NB4 (cell line): ENCODE results near the gene GRIK4.

Experiments
- DNase-seq: peaks from one replicate; pipeline ENCODE4 v3.0.0; 2010; ENCODE audit warnings: low read depth
- H3K4me3 ChIP-seq: one replicate; pipeline ENCODE4 v1.5.1; 2011; ENCODE audit warnings: mild to moderate bottlenecking, low read depth, low read length, moderate library complexity
- CTCF ChIP-seq: IDR thresholded peaks from one replicate; pipeline ENCODE4 v1.5.1; 2012; ENCODE audit warnings: low read depth, low read length
- MYC ChIP-seq: IDR thresholded peaks from 2 replicates; pipeline ENCODE4 v1.6.1; 2011; ENCODE audit warnings: low read depth, low read length
- POLR2A ChIP-seq: IDR thresholded peaks from 2 replicates; pipeline ENCODE4 v1.6.1; 2011; ENCODE audit warnings: mild to moderate bottlenecking; ENCODE audit not compliant: insufficient read length; ENCODE audit errors: extremely low read depth
- TF ChIP-seq, protein P1 (sequence below): IDR thresholded peaks from 2 replicates; pipeline ENCODE4 v1.6.1; 2011; ENCODE audit warnings: low read depth, low read length

Gene GRIK4

GRCh38 chr11:120522021-120522420 is 10.5 kb downstream of the GRIK4 start:
- no peak for TF ChIP-seq POLR2A
- no peak for TF ChIP-seq CTCF
- TF ChIP-seq, protein P1, sequence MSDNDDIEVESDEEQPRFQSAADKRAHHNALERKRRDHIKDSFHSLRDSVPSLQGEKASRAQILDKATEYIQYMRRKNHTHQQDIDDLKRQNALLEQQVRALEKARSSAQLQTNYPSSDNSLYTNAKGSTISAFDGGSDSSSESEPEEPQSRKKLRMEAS: no peak
- no peak for TF ChIP-seq MYC
- H3K4me3 ChIP-seq: no peak overlapping the region
- DNase-seq: no peak

DNA sequence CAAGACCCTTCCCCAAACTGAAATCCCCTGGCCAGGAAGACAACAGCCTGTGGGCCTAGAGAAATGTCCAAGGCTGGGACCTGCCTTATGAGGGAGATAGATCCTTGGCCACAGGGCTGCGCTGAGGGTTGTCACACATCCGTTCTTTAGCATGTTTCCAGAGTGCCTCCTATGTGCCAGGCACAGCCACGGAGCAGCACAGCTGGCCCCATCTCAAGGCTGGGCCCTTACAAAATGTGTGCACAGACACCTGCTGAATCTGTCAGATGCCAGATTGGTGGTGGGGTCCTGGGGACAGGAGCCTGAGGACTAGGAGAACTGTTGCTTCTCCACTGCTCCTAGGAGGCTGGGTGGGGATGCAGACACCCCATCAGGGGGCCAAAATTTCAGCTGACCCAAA is 11.2 kb downstream of the GRIK4 start:
- no peak overlapping the region for H3K4me3 ChIP-seq
- TF ChIP-seq MYC: no peak
- TF ChIP-seq, protein P1: no peak
- TF ChIP-seq POLR2A: no peak
- TF ChIP-seq CTCF: no peak
- no peak for DNase-seq

- TF ChIP-seq MYC (no peak), POLR2A (no peak), CTCF (no peak)
- TF ChIP-seq, protein P1: no peak
- H3K4me3 ChIP-seq: no peak overlapping the region
- DNase-seq: no peak
These were observed 11.6 kb downstream of the GRIK4 start for GRCh38 chr11:120523196-120523595.

GRCh38 chr11:120524536-120525085 is 13.1 kb downstream of the GRIK4 start:
- no peak for DNase-seq
- H3K4me3 ChIP-seq: no peak overlapping the region
- TF ChIP-seq, protein P1: no peak
- no peak for TF ChIP-seq CTCF

DNA sequence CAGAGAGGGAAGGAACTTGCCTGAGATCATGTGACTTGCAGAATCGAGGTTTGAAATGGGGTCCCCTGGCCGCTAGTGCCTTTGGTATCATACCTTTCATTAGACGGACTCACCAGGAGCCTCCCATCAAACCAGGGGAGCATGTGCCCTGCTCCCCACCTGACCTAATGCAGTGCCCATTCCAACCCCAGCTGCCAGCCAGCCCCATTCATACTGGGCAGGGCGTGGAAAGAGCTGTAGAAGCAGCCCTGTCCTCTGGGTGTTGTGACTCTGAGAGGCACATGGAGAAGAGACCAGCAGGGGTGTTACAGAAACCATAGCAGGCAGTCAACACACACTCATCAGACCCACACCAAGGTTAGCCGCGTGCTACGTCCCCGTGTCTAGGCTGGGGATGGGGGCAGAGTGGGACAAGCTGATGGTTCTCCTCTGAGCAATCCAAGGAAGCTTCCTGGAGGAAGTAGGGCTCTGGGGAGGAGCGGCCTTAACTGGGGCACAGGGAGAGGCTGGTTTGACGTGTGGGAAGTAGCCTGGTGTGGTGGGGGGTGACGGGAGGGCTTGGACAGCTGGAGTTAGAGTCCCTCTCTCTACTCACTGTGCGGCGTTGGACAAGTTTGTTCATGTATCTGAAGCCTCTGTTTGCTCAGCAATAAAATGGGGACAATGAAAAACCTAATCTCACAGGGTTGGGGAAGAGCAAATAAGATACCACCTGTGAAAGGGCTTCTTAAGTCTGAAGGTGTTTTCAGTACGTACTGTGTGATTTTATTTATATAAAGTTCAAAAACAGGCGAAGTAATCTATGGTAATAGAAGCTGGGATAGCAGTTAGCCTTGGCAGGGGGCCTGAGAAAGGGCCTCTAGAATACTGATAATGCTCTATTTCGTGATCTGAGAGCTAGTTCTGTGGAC is 14.0 kb downstream of the GRIK4 start:
- no peak for TF ChIP-seq MYC
- TF ChIP-seq CTCF: no peak
- TF ChIP-seq, protein P1: no peak
- no peak for TF ChIP-seq POLR2A
- DNase-seq: no peak
- H3K4me3 ChIP-seq: no peak overlapping the region
